ENCODE measurements around the gene YPEL2. TPM values are rescaled to one million over a fixed set of nuclear protein-coding genes. Genes with fewer than 3 reads are reported as not detected.

YPEL2 gene
- total RNA-seq, 1 experiment from 2014 or later: 4.7 TPM

- Histone ChIP-seq H2AFZ (ENCODE audit: low read depth, low read length, poor library complexity, severe bottlenecking) (no peak overlapping the region), H3K9me2 (ENCODE audit: insufficient read depth) (no peaks in the 10 kb centered on the region), H3K9ac (ENCODE audit: low read length) (no peak overlapping the region), H3K4me2 (ENCODE audit: low read length) (no peak overlapping the region), H3K4me1 (ENCODE audit: control insufficient read depth in 1 of 2, insufficient read depth in 2 of 2, low read length in 2 of 2) (no peaks in the 10 kb centered on the region), H4K20me1 (ENCODE audit: insufficient read depth) (no peaks in the 10 kb centered on the region), H3K4me3 (replicated peaks in 1 of 2; ENCODE audit: low read depth in 1 of 2, low read length in 2 of 2) (no peak overlapping the region), H3K27me3 (ENCODE audit: insufficient read depth, low read length) (peaks cover 14% of the 10 kb centered on the region; the same call in 1 of the 2 replicates), H3K79me2 (ENCODE audit: insufficient read depth, low read length) (no peaks in the 10 kb centered on the region), H3K36me3 (ENCODE audit: control insufficient read depth in 1 of 2, insufficient read depth in 2 of 2, low read length in 2 of 2) (no peaks in the 10 kb centered on the region), H3K9me3 (ENCODE audit: control insufficient read depth in 1 of 2, insufficient read depth in 1 of 2, low read depth in 1 of 2, low read length in 2 of 2) (no peaks in the 10 kb centered on the region), H3K27ac (ENCODE audit: low read depth, low read length) (no peak overlapping the region)
- no peak for DNase-seq (ENCODE audit: low read depth, low spot score)
- RAD21 ChIA-PET (ENCODE audit: low non-redundant PET in 1 of 2, low total read pairs in 2 of 2, uncharacterized antibody in 2 of 2, unreplicated experiment in 2 of 2): no interaction called here
- CTCF ChIA-PET: no interaction called here
- no TSS peak for BruUV-seq (replicated peaks)
- TF ChIP-seq POLR2AphosphoS5 (IDR thresholded peaks at IDR 0.05; ENCODE audit: low read depth, low read length): no peak
- TF ChIP-seq EZH2 (IDR thresholded peaks at IDR 0.05): no peak
- no peak for TF ChIP-seq SRF (IDR thresholded peaks at IDR 0.05; ENCODE audit: low read depth)
- TF ChIP-seq ZFX (IDR thresholded peaks at IDR 0.05): no peak
- TF ChIP-seq SIN3A (IDR thresholded peaks at IDR 0.05; ENCODE audit: low read depth): no peak
- no peak for TF ChIP-seq ZNF274 (IDR thresholded peaks at IDR 0.05; ENCODE audit: low read depth, low read length)
- TF ChIP-seq YY1 (IDR thresholded peaks at IDR 0.05; ENCODE audit: extremely low read depth, insufficient replicate concordance, low read depth, low read length): no peak
- TF ChIP-seq EGR1 (IDR thresholded peaks at IDR 0.05; ENCODE audit: low read depth): no peak
- no peak for TF ChIP-seq FOSL1 (IDR thresholded peaks at IDR 0.05; ENCODE audit: low read depth)
- no peak for TF ChIP-seq CTCF (IDR thresholded peaks at IDR 0.05 in 2 of 3, conservative IDR thresholded peaks at IDR 0.05 in 1 of 3; ENCODE audit: borderline replicate concordance in 1 of 3, insufficient read depth in 1 of 3, low read depth in 2 of 3, low read length in 2 of 3)
- TF ChIP-seq ELF1 (IDR thresholded peaks at IDR 0.05; ENCODE audit: borderline replicate concordance, low read depth): no peak
- ATAC-seq: no peak
- intact Hi-C loops (cut with micrococcal nuclease): no loop called here
- POLR2A ChIA-PET: no interaction called here
Measured at GRCh38 chr17:59342681-59343131, 11.3 kb downstream of the YPEL2 start.

Data from HCT116 (cell line).